T-helper 2 cell treated with Interferon-gamma antibody and Interleukin-4, amounts not matched to agents 5 μg/mL and 100 μg/mL, for 36 hours (primary cell): Measurements from ENCODE around the gene DIP2A.
"Not testable (repeated sequence)": the region's sequence is repeated elsewhere in the genome, so short reads cannot be mapped to it uniquely, and the experiment has no call there.

Experiments
- DNase-seq: peaks from one replicate; pipeline ENCODE4 v3.0.0; 2021; ENCODE audit warnings: low spot score
- H3K27ac Mint-ChIP-seq: one replicate; pipeline ENCODE4 v1.8.0; 2021; ENCODE audit warnings: mild to moderate bottlenecking, mixed read lengths
- H3K27me3 Mint-ChIP-seq: one replicate; pipeline ENCODE4 v1.8.0; 2021; ENCODE audit warnings: low read depth, mixed read lengths
- H3K36me3 Mint-ChIP-seq: one replicate; pipeline ENCODE4 v1.8.0; 2021; ENCODE audit warnings: low read depth, mixed read lengths
- H3K4me1 Mint-ChIP-seq: one replicate; pipeline ENCODE4 v1.8.0; 2021; ENCODE audit warnings: low read depth, mixed read lengths
- H3K4me3 Mint-ChIP-seq: one replicate; pipeline ENCODE4 v1.8.0; 2022; ENCODE audit warnings: mild to moderate bottlenecking, moderate library complexity, mixed read lengths
- H3K9me3 Mint-ChIP-seq: one replicate; pipeline ENCODE4 v1.8.0; 2021; ENCODE audit warnings: mixed read lengths

Gene DIP2A

GRCh38 chr21:46518983-46519583 lies 60.4 kb downstream of the DIP2A start:
- H3K4me3 Mint-ChIP-seq = no peak overlapping the region
- H3K9me3 Mint-ChIP-seq = peaks cover 4% of the 10 kb centered on the region
- DNase-seq = no peak
- no peaks in the 10 kb centered on the region for H3K27me3 Mint-ChIP-seq
- no peak overlapping the region for H3K27ac Mint-ChIP-seq
- peaks cover 34% of the 10 kb centered on the region for H3K36me3 Mint-ChIP-seq
- peaks cover 3% of the 10 kb centered on the region for H3K4me1 Mint-ChIP-seq

GRCh38 chr21:46527393-46527792 lies 68.7 kb downstream of the DIP2A start:
- H3K9me3 Mint-ChIP-seq, H3K4me3 Mint-ChIP-seq, DNase-seq, H3K27ac Mint-ChIP-seq, H3K27me3 Mint-ChIP-seq: not testable (repeated sequence)
- Mint-ChIP-seq H3K4me1 (peaks cover 11% of the 10 kb centered on the region), H3K36me3 (peaks cover 17% of the 10 kb centered on the region)

- no peaks in the 10 kb centered on the region for H3K27me3 Mint-ChIP-seq
- peaks cover 19% of the 10 kb centered on the region for H3K36me3 Mint-ChIP-seq
Observed at GRCh38 chr21:46527801-46528200, 69.1 kb downstream of the DIP2A start.

GRCh38 chr21:46532080-46532479 lies 73.4 kb downstream of the DIP2A start:
- peaks cover 5% of the 10 kb centered on the region for H3K4me1 Mint-ChIP-seq
- DNase-seq = no peak
- H3K36me3 Mint-ChIP-seq = peaks cover 40% of the 10 kb centered on the region
- peak overlapping the region; percentile 68 for H3K27ac Mint-ChIP-seq
- H3K4me3 Mint-ChIP-seq = no peak overlapping the region
- H3K9me3 Mint-ChIP-seq = no peaks in the 10 kb centered on the region
- H3K27me3 Mint-ChIP-seq = no peaks in the 10 kb centered on the region

More at GRCh38 chr21:46527801-46528200, 69.1 kb downstream of the DIP2A start:
- no peak overlapping the region for H3K4me3 Mint-ChIP-seq
- no peak for DNase-seq
- H3K4me1 Mint-ChIP-seq = peaks cover 11% of the 10 kb centered on the region
- H3K27ac Mint-ChIP-seq = no peak overlapping the region
- no peaks in the 10 kb centered on the region for H3K9me3 Mint-ChIP-seq

- H3K9me3 Mint-ChIP-seq = no peaks in the 10 kb centered on the region
- H3K36me3 Mint-ChIP-seq = peaks cover 47% of the 10 kb centered on the region
- DNase-seq = no peak
- H3K4me1 Mint-ChIP-seq = peaks cover 4% of the 10 kb centered on the region
- no peak overlapping the region for H3K4me3 Mint-ChIP-seq
- H3K27ac Mint-ChIP-seq = no peak overlapping the region
- H3K27me3 Mint-ChIP-seq = no peaks in the 10 kb centered on the region
Observed at GRCh38 chr21:46537026-46537425, 78.3 kb downstream of the DIP2A start.

- Mint-ChIP-seq H3K27me3 (no peaks in the 10 kb centered on the region), H3K4me1 (peaks cover 3% of the 10 kb centered on the region), H3K9me3 (no peaks in the 10 kb centered on the region), H3K4me3 (no peak overlapping the region), H3K27ac (no peak overlapping the region), H3K36me3 (peaks cover 42% of the 10 kb centered on the region)
- no peak for DNase-seq
Observed at GRCh38 chr21:46538262-46538661, 79.6 kb downstream of the DIP2A start.

GRCh38 chr21:46538851-46539666 lies 80.4 kb downstream of the DIP2A start:
- no peaks in the 10 kb centered on the region for H3K9me3 Mint-ChIP-seq

GRCh38 chr21:46540087-46540710 lies 81.5 kb downstream of the DIP2A start:
- peaks cover 43% of the 10 kb centered on the region for H3K36me3 Mint-ChIP-seq

More at GRCh38 chr21:46538851-46539666, 80.4 kb downstream of the DIP2A start:
- Mint-ChIP-seq H3K4me1 (peaks cover 11% of the 10 kb centered on the region), H3K4me3 (no peak overlapping the region), H3K27ac (peak overlapping the region; percentile 26), H3K36me3 (peaks cover 46% of the 10 kb centered on the region), H3K27me3 (no peaks in the 10 kb centered on the region)
- no peak for DNase-seq

GRCh38 chr21:46542588-46543124 lies 84.0 kb downstream of the DIP2A start:
- Mint-ChIP-seq H3K9me3 (no peaks in the 10 kb centered on the region), H3K27me3 (no peaks in the 10 kb centered on the region), H3K27ac (peak overlapping the region; percentile 7), H3K4me3 (no peak overlapping the region), H3K36me3 (peaks cover 34% of the 10 kb centered on the region), H3K4me1 (peaks cover 20% of the 10 kb centered on the region)
- no peak for DNase-seq

More at GRCh38 chr21:46540087-46540710, 81.5 kb downstream of the DIP2A start:
- no peak for DNase-seq
- Mint-ChIP-seq H3K27me3 (no peaks in the 10 kb centered on the region), H3K27ac (peak overlapping the region; percentile 71), H3K9me3 (no peaks in the 10 kb centered on the region), H3K4me1 (peaks cover 20% of the 10 kb centered on the region), H3K4me3 (no peak overlapping the region)

GRCh38 chr21:46543306-46543705 lies 84.6 kb downstream of the DIP2A start:
- DNase-seq = no peak
- peaks cover 20% of the 10 kb centered on the region for H3K4me1 Mint-ChIP-seq
- peak overlapping the region; percentile 80 for H3K27ac Mint-ChIP-seq
- H3K4me3 Mint-ChIP-seq = no peak overlapping the region
- no peaks in the 10 kb centered on the region for H3K27me3 Mint-ChIP-seq
- H3K9me3 Mint-ChIP-seq = no peaks in the 10 kb centered on the region
- peaks cover 34% of the 10 kb centered on the region for H3K36me3 Mint-ChIP-seq

GRCh38 chr21:46544003-46544402 lies 85.3 kb downstream of the DIP2A start:
- Mint-ChIP-seq H3K9me3 (no peaks in the 10 kb centered on the region), H3K4me1 (peaks cover 20% of the 10 kb centered on the region), H3K27me3 (no peaks in the 10 kb centered on the region), H3K4me3 (no peak overlapping the region), H3K36me3 (peaks cover 39% of the 10 kb centered on the region), H3K27ac (peak overlapping the region; percentile 80)
- no peak for DNase-seq

GRCh38 chr21:46544824-46545223 lies 86.1 kb downstream of the DIP2A start:
- Mint-ChIP-seq H3K27me3 (no peaks in the 10 kb centered on the region), H3K36me3 (peaks cover 39% of the 10 kb centered on the region), H3K4me1 (peaks cover 20% of the 10 kb centered on the region), H3K4me3 (no peak overlapping the region), H3K9me3 (no peaks in the 10 kb centered on the region), H3K27ac (peak overlapping the region; percentile 71)
- no peak for DNase-seq

GRCh38 chr21:46545363-46545762 lies 86.7 kb downstream of the DIP2A start:
- Mint-ChIP-seq H3K27me3 (no peaks in the 10 kb centered on the region), H3K27ac (peak overlapping the region; percentile 54), H3K36me3 (peaks cover 40% of the 10 kb centered on the region), H3K4me1 (peaks cover 23% of the 10 kb centered on the region), H3K4me3 (no peak overlapping the region), H3K9me3 (no peaks in the 10 kb centered on the region)
- DNase-seq = no peak

GRCh38 chr21:46545911-46546310 lies 87.2 kb downstream of the DIP2A start:
- Mint-ChIP-seq H3K4me1 (peaks cover 28% of the 10 kb centered on the region), H3K27ac (no peak overlapping the region), H3K27me3 (no peaks in the 10 kb centered on the region), H3K4me3 (no peak overlapping the region), H3K36me3 (peaks cover 43% of the 10 kb centered on the region), H3K9me3 (no peaks in the 10 kb centered on the region)
- no peak for DNase-seq
